Effector CD8-positive, alpha-beta T cell (primary cell): ENCODE measurements around the gene C3orf18.
A peak's percentile ranks its signal among the peaks of the same experiment; 100 is the strongest.

Source experiments
- DNase-seq: peaks from one replicate; lab custom pipeline; 2025; lab: John Stamatoyannopoulos, UW

The C3orf18 gene

DNA sequence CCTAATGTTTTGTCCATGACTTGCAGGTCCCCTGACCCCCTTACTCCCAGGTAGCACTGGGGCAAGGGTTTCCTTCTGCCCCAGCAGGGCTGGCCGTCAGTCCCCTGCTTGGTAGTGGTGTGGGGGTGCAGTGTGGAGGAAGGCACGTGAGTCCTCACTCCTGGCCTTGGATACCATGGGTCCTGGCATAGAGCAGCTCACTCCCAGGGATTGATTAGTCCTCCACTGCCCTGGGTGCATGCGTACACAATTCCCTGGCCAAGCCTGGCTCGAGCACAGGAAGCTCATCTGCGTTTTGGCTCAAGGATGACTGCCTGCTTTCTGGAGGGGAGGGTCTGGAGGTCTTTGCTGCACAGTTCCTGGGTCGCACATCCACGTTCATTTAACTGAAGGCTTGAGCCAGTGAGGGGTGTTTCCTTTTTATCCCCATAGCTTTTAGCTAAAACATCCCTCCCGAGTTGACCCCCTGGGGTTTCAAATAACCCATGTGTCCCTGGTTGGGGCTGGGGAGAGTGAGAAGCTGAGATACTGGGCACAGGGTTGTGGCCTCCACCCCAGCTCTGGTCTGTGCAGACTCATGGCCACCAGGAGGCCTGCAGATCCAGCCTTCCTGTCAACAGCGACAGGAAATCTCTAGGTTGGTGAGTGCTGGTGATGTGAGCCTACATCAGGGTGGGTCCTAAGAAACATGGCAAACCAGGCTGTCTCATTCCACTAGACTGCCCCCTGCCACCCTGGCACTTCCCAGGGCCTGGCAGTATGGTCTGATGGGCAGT is 13.3 kb upstream of the C3orf18 start:
- no peak for DNase-seq

GRCh38 chr3:50577348-50577747 is 9.8 kb upstream of the C3orf18 start:
- DNase-seq, result no peak

DNA sequence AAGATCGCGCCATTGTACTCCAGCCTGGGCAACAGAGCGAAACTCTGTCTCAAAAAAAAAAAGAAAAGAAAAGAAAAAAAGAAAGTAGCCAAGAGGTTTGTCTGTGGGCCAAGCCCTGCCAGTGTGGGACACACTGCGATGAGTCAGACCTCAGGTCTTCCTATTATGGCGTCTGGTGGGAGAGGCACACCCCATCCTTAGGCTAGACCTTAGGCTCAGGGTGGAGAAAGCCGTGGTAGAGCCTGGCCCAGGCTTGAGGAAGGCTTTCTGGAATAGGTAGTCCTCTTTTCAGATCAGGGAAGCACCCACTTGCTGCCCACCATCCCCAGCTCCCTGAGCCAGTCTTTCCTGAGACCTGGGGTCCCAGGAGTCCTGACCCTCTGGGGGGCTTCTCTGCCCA is 7.8 kb upstream of the C3orf18 start:
- DNase-seq, result no peak

DNA sequence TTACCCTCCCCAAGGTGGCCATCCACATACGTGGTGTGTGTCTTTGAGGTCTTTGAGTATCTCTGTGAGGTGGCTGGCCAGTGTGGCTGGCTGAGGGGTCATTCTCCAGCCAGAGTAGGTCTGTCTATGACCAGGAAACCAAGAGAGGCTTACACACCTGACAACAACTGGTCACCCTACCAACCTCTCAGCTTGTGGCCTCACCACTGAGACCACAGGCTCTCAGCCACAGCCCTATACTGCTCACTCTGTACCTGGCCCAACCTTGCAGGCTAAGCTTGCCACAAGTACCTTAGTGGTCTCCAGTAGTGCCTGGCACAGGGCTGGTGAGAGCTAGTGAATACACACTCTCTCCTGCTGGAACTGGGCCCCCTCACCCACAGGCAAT is 6.9 kb upstream of the C3orf18 start:
- DNase-seq, result no peak

DNA sequence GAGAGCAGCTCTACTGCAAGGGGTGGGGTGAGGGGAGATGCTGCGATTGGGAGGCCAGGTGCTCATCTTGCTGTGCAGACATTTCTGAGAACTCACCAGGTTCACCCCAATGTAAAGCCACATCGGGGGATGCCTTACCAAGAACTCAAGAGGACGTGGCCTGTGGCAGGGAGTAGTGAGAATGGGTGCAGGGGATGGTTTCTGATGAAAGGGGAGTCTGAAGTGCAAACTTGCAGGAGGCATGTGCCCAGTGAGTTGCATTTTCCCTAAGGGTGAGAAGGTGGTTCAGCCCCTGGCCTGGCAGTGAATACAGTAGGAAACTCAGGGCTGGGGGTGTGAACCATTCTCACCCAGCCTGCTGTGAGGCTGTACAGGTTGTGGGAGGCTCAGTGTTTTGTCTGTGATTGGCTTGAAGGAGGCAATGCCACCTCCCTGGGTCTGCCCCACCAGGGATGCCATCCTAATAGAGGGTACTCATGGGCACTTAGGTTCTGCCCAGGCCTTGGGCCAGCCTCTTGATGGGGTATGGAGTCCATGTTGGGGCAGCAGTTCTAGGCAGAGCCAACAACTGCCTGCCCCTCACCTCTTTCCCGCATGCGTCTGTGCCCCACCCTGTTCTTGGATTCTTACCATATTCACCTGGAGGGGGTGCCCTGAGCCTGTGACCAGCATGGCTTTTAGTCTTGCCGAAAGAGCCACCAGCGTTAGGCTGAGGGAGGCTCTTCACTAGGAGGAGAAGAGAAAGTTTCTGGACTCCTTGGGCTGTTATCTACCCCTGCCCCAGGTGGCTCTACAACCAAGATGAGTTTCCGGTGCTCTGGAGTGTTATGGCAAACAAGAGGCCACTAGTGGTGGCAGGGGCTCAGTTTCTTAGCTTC is 6.3 kb upstream of the C3orf18 start:
- DNase-seq, result peak; percentile 11

- DNase-seq, result no peak
These were observed 5.3 kb upstream of the C3orf18 start for GRCh38 chr3:50572801-50573371.

DNA sequence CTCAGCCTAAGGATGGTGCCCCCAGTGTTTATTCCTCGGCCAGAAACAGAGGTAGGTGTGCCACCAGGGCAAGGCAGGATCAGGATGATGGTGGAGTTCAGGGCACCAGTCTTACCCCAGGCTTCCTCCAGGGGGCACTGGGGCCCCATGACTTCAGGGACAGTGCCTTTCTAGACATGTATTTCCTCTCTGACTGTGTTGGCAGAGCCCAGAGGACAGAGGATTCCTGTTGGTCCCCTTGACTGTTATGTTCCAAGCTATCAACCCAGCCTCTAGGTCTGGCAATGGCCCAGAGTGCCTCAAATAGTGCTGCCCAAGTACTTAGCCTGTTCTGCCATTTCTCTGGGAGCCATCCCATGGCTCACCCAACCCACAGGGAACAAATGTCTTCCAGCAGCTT is 4.6 kb upstream of the C3orf18 start:
- peak; percentile 68 for DNase-seq

DNA sequence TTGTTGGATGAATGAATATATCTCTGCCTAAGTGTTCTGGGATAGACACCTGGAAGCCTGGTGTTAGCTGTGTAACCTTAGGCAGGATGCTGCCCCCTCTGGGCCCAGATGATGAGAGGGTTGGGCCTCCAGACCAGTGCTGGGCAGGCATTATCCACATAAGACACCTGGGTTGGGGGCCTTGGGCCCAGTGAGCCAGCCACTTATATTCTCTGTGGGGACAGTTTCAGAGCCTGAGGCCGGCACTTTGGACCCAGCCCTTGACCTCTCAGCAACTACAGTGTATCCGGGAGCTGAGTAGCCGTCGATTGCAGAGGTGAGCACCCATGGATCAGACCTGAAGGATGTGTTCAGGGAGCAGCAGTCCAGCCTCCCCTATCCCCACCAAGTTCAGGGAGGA is 3.9 kb upstream of the C3orf18 start:
- no peak for DNase-seq

DNA sequence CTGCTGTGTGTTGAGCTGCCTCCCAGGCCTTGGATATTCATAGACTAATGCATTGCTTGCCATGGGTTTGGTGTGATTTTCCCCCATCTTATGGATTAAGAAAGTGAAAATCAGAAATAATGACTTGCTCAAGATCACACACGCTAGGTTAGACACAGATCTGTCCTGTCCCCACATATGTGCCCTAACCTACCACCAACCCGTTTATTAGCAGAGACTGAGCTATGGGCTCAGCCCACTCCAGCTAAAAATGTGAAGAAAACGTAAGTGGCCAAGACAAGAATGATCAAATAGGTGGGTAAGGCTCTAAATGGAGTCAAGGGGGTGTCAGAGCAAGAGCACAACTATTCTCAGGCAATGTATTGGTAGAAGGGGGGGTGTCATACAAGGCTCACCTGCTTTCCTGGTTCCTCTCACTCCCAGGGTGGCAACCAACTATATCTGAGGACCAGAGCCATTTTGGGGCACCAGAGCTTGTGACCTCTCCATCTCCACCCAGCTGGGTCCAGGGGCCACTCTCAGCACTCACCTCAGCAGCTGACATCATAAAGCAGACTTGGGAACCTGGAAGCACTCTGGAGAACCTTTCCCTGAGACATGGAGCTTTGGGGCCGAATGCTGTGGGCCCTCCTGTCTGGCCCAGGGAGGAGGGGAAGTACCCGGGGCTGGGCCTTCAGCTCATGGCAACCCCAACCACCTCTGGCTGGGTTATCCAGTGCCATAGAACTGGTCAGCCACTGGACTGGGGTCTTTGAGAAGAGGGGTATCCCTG is 3.1 kb upstream of the C3orf18 start:
- DNase-seq, result no peak

DNA sequence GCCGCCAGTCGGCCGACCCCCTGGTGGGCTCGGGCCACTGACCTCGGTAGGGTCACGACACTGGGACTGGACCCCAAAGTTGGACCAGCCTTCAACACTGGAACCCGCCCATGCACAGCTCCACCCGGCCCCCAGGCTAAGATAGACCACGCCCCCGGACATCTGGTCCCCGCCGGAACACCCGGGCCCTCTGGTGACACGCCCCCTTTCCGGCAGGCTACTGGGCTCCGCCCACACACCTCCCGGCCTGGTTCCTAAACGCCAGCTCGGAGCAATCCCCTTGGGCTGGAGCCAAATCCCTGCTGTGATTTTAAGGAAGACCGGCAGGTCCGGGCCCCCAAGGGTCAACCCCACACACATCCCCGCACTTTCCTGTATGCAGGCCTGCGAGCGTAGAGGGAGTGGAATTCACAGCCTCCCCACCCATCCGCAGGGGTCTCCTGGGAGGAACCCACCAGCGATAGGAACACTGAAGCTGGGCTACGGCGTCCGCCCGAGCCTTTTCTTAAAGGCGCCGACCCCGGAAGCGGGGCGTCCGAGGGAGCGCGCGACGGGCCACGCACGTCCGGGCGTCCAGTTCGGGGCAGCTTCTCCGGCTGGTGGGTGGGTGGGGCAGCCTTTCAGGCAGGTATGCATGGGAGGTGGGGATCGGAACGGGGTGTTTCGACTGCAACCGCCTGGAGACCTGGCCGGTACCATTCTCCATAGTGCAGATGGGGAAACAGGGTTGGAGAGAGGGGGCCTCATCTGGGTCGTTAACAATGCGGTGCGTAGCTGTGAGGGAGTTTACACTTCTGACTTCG is 1.6 kb upstream of the C3orf18 start, which contains the start of gene HEMK1:
Gene HEMK1 (plus strand): TSS at position 576 of the 803 bp plus-strand sequence. CDS start 1,583 bp downstream, outside the sequence.
- DNase-seq, result peak; percentile 84

DNA sequence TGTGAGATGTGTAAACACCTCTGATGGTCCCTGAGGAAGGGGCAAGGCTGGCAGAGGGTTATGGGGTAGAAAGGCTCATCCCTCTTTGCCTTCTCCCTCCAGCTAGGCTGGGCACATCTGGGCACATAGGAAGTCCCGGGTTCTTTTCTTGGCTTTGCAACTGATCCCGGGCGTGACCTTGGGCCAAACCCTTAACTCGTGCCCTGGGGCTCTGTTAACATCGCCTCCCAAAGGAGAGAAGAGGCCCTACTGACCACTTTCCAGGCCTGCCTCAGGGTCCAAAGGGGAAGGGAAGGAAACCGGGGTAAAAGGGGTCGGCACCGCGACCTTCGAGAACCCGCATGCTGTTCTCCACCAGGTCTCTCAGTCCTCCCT is 549 bp downstream of the C3orf18 start:
- DNase-seq, result no peak

DNA sequence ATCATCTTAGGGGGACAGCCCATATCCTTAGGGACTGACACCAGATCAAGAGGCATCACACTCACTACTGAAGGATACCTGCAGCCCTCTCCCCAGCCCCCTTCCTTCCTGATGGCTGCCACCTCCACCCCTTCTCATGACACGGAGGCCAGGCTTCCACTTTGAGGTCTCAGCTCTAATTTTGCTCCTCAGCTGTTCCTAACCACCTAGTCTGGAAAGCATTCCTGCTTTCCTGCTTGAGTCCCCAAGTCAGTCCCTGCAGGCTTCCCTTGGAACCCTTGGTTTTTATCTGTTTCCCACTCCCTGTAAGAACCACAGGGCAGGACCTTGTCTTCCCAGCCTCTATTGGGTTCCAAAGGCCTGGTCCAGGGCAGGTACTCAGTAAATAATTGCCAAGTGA is 3.2 kb downstream of the C3orf18 start:
- no peak for DNase-seq

DNA sequence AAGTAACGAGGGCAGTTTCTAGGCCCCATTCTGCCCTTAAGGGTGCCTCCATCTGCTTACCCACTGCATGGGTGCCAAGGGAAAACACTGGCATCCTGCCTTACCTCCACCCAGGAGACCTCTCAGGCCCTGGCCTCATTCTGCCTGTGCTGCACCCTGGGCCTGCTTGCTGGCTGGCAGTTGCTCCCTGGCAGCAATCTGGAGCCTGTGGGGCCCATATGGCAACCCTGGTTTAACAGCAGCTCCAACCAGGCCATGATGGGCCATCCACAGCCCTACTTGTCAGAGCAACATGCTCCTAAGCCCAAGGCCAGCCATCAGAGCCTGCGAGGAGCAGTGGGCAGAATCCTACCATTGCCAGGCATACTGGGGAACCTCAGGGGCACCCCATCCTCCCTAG is 3.7 kb downstream of the C3orf18 start:
- DNase-seq, result no peak

DNA sequence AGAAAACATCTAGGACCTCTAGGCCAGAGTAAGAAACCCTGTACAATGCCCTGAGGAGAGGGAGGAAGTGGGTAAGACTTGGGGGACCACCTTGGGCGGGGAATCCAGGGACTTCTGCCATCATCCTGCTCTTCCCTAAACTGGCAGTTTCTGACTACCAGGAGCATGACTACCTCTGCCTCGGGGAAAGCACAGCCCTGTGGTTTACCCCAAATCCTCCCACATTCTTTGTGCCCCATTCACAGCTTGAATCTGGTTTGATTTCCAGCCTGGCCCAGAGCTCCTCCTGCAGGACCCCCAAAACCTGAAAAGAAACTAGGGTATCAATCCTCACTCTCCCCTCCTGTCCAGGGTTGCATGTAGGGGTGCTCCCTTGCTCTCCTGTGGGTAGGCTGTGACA is 4.7 kb downstream of the C3orf18 start:
- DNase-seq, result no peak

- no peak for DNase-seq
These were observed 7.8 kb downstream of the C3orf18 start for GRCh38 chr3:50559702-50560101.

DNA sequence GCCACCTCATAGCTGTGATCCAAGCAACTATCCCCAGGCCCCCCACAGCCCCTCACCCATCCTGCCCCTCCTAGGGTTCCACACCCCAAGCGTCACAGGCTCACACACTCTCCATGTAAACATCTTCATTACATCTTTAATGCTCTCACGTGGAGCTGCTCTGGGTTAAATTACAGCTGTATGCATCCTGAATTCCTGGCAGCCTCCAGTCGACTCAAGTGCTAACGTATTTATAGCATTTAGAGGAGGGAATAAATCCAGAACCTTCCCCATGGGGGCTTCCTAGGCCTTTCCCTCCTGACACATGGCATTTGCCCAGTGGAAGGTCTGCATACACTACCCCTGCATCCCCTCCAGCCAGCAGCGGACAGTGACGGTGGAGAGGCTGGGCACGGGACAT is 9.6 kb downstream of the C3orf18 start:
- DNase-seq, result no peak

GRCh38 chr3:50557106-50557505 is 10.4 kb downstream of the C3orf18 start:
- DNase-seq, result no peak

- no peak for DNase-seq
These were observed 13.0 kb downstream of the C3orf18 start for GRCh38 chr3:50554553-50554952.

- no peak for DNase-seq
These were observed 14.9 kb downstream of the C3orf18 start for GRCh38 chr3:50552598-50552997.

GRCh38 chr3:50551681-50552435 is 15.7 kb downstream of the C3orf18 start:
- DNase-seq, result no peak
